Ishikawa (cell line): ENCODE measurements around the gene CBX8.

ENCODE experiments used
- CEBPB ChIP-seq: IDR thresholded peaks from 2 replicates; pipeline ENCODE4 v1.6.1; 2012
- CREB1 ChIP-seq: IDR thresholded peaks from 2 replicates; pipeline ENCODE4 v1.6.1; 2012; ENCODE audit warnings: low read depth
- EGR1 ChIP-seq: IDR thresholded peaks from 2 replicates; pipeline ENCODE4 v1.6.1; 2012
- EP300 ChIP-seq: IDR thresholded peaks from 2 replicates; pipeline ENCODE4 v1.6.1; 2012; ENCODE audit warnings: borderline replicate concordance
- FOXM1 ChIP-seq: IDR thresholded peaks from 2 replicates; pipeline ENCODE4 v1.6.1; 2012; ENCODE audit warnings: low read depth, borderline replicate concordance
- NFIC ChIP-seq: IDR thresholded peaks from 2 replicates; pipeline ENCODE4 v1.6.1; 2012
- RAD21 ChIP-seq: IDR thresholded peaks from 2 replicates; pipeline ENCODE4 v1.6.1; 2012; ENCODE audit warnings: low read depth
- TAF1 ChIP-seq: IDR thresholded peaks from 2 replicates; pipeline ENCODE4 v1.6.1; 2012; ENCODE audit warnings: low read depth, mild to moderate bottlenecking
- TCF12 ChIP-seq: IDR thresholded peaks from 2 replicates; pipeline ENCODE4 v1.6.1; 2012; ENCODE audit warnings: low read depth
- TEAD4 ChIP-seq: IDR thresholded peaks from 2 replicates; pipeline ENCODE4 v1.6.1; 2012
- YY1 ChIP-seq: IDR thresholded peaks from 2 replicates; pipeline ENCODE4 v1.6.1; 2012; ENCODE audit warnings: low read depth
- ZBTB7A ChIP-seq: IDR thresholded peaks from 2 replicates; pipeline ENCODE4 v1.6.1; 2012; ENCODE audit warnings: low read depth
- TF ChIP-seq, protein P1 (sequence below): IDR thresholded peaks from 2 replicates; pipeline ENCODE4 v1.6.1; 2012
- TF ChIP-seq, protein P2 (sequence below): IDR thresholded peaks from 2 replicates; pipeline ENCODE4 v1.6.1; 2012
- TF ChIP-seq, protein P3 (sequence below): IDR thresholded peaks from 2 replicates; pipeline ENCODE4 v1.6.1; 2012; ENCODE audit warnings: low read depth, mild to moderate bottlenecking

The CBX8 gene

DNA sequence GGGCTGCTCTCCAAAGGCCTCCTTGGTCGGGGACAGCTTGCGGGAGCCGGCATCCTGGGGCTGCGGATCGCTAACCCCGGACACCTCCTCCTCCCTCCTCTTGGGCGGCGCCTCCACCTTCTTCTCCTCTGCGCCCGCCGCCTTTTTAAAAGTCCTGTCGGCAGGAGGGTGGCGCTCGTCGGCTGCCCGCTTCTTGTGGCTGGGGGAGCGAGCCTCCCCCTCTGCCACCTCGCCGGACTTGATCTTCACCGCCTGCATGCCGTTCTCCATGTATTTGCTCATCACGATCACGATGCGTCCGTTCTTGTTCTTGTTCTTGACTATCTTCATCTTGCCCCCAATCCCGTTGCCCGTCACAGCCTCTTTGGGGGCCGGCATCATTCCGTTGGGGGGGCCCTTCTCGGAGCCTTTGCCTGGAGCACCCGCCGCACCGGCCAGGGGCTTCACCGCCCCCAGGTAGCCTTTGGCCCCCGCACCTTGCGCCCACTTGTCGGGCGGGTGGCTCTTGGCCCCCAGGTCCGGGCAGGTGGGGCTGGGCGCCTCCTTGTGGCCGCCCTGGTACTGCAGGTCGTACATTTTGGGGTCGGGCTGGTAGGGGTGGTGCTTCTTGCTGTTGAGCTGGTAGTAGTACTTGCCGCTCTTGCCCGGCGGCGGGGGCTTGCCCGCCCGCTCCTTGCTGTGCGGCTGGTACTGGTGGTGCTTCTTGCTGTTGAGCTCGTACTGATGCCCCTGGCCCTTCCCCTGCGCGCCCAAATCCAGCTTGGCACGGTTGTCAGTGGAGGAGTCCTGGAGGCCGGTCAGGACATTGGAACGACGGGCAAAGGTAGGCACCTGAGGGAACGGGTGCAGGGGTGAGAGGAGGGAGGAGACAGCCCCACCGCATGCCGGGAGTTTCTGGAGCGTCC lies 37.9 kb upstream of the CBX8 start:
- TF ChIP-seq ZBTB7A: 0 out of 2 replicates have a peak, but pooled peaks have one; percentile 28
- peak; percentile 51; the same call in 1 of the 2 replicates for TF ChIP-seq RAD21
- no peak for TF ChIP-seq CREB1

DNA sequence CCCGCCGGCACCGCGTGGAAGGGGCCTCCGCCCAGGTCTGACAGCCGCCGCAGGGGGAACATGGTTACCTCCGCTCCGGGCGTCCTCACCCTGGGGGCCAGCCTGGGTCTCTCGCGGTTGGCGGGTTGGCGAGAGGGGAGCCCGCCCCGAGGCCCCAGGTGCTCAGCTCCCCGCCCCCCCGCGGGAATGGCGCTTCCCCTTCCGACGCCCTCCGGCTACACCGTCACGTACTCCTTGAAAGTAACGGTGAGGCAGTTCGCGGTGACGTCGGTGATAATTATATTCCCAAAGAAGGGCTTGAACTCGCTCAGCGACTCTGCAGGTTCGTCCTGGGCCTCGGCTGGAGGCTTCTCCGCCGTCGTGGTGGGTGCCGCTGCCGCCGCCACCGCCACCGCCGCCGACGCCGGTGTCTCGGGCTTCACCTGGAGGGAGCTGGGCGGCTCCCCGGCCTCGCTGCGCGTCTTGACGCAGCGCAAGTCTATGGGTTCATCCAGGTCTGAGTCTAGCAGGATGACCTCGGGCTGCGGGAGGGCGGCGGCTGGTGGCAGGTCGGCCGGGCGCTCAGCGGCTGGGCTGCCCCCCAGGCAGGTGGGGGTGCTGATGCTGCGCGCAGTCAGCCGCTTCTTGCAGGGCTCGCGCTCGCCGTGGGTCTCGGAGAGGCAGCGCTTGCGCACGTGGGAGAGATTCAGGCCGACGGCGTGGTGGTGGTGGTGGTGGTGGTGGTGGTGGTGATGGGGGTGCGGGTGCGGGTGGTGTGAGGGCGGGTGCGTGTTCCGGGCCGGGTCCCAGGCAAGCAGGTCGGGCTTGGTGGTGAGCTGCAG lies 37.1 kb upstream of the CBX8 start:
- TF ChIP-seq ZBTB7A: no peak
- no peak for TF ChIP-seq FOXM1
- no peak for TF ChIP-seq TEAD4
- TF ChIP-seq CREB1: no peak
- TF ChIP-seq, protein P1, sequence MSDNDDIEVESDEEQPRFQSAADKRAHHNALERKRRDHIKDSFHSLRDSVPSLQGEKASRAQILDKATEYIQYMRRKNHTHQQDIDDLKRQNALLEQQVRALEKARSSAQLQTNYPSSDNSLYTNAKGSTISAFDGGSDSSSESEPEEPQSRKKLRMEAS: no peak
- no peak for TF ChIP-seq RAD21
- no peak for TF ChIP-seq EP300
- no peak for TF ChIP-seq EGR1
- TF ChIP-seq NFIC: no peak
- TF ChIP-seq, protein P2, sequence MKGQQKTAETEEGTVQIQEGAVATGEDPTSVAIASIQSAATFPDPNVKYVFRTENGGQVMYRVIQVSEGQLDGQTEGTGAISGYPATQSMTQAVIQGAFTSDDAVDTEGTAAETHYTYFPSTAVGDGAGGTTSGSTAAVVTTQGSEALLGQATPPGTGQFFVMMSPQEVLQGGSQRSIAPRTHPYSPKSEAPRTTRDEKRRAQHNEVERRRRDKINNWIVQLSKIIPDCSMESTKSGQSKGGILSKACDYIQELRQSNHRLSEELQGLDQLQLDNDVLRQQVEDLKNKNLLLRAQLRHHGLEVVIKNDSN: no peak
- TF ChIP-seq, protein P3, sequence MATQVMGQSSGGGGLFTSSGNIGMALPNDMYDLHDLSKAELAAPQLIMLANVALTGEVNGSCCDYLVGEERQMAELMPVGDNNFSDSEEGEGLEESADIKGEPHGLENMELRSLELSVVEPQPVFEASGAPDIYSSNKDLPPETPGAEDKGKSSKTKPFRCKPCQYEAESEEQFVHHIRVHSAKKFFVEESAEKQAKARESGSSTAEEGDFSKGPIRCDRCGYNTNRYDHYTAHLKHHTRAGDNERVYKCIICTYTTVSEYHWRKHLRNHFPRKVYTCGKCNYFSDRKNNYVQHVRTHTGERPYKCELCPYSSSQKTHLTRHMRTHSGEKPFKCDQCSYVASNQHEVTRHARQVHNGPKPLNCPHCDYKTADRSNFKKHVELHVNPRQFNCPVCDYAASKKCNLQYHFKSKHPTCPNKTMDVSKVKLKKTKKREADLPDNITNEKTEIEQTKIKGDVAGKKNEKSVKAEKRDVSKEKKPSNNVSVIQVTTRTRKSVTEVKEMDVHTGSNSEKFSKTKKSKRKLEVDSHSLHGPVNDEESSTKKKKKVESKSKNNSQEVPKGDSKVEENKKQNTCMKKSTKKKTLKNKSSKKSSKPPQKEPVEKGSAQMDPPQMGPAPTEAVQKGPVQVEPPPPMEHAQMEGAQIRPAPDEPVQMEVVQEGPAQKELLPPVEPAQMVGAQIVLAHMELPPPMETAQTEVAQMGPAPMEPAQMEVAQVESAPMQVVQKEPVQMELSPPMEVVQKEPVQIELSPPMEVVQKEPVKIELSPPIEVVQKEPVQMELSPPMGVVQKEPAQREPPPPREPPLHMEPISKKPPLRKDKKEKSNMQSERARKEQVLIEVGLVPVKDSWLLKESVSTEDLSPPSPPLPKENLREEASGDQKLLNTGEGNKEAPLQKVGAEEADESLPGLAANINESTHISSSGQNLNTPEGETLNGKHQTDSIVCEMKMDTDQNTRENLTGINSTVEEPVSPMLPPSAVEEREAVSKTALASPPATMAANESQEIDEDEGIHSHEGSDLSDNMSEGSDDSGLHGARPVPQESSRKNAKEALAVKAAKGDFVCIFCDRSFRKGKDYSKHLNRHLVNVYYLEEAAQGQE: no peak
- no peak for TF ChIP-seq TCF12
- TF ChIP-seq CEBPB: no peak
- no peak for TF ChIP-seq YY1
- TF ChIP-seq TAF1: no peak

DNA sequence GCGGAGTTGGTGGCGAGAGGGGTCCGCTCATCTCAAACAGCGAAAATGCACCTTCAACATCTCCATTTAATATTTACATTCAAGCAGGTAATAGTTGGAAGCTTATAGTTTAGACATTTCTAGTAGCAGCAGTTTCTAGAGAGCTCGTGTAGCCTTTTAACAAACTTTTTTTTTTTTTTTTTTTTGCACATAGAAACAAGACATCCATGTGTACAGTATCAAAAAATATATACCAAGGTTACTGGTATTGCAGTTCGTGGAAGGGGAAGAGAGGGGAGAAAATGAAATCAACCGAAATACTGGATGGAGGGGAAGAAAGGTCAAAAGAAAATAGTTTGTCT lies 36.2 kb upstream of the CBX8 start:
- TF ChIP-seq TAF1: no peak
- no peak for TF ChIP-seq YY1
- no peak for TF ChIP-seq CEBPB
- TF ChIP-seq, protein P3: no peak
- TF ChIP-seq, protein P2: no peak
- no peak for TF ChIP-seq TCF12
- TF ChIP-seq EP300: no peak
- TF ChIP-seq, protein P1: no peak
- no peak for TF ChIP-seq RAD21
- no peak for TF ChIP-seq ZBTB7A
- no peak for TF ChIP-seq CREB1
- TF ChIP-seq FOXM1: no peak
- TF ChIP-seq NFIC: no peak
- TF ChIP-seq TEAD4: no peak
- TF ChIP-seq EGR1: no peak

DNA sequence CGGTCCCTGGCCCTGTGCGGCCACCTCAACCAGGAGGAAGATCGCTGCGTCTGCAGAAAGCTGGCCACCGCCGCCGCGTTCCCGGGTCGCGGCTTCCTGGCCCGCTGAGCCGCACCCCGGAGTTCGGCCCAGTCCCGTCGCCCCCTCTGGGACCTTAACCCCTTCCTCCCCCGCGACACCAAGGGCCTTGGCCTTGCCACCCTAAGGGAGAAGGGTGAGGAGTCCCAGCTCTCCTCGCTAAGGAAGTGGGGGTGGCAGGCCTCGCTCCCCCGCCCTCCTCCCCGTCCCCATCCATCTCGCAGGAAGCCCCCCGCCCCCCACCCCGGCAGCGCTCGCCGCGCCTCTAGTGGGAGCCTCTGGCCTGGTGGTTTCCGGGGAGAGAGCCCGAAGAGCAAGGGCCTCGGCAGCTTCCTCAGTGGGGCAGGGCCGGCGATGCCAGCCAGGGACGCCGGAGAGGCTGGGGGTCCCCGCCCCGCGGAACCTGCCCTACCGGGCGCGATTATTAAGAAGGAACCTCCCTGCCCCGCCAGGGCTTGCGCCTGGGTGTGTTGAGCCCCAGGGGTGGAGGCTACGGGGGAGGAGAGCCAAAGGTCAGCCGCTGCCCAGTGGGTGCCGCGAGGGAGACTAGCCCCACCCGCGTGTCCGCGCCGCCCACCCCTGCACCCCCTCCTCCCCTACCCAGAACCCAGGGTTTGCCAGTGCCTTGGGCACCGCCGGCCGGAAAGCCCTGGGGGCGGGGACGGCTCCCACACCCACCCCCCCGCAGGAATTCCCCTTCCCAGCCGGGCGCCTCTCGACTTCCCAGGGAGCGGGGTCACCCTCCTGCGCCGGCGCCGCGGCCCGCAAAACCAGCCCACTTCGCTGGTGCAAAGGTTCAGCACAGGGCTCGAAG lies 35.6 kb upstream of the CBX8 start:
- TF ChIP-seq CEBPB (no peak), CREB1 (no peak), YY1 (no peak), TEAD4 (peak; percentile 94), TAF1 (0 out of 2 replicates have a peak, but pooled peaks have one; percentile 14), FOXM1 (peak; percentile 40; the same call in 1 of the 2 replicates), NFIC (peak; percentile 67; the same call in 1 of the 2 replicates), TCF12 (peak; percentile 73; the same call in 1 of the 2 replicates), EP300 (peak; percentile 38; the same call in 1 of the 2 replicates), EGR1 (peak; percentile 58; the same call in 1 of the 2 replicates), RAD21 (no peak), ZBTB7A (peak; percentile 88)
- TF ChIP-seq, protein P1: peak; percentile 16; the same call in 1 of the 2 replicates
- TF ChIP-seq, protein P3: no peak
- TF ChIP-seq, protein P2: no peak
